ENCODE data around the gene ZBTB16. TPM values are rescaled to one million over a fixed set of nuclear protein-coding genes. Genes with fewer than 3 reads are reported as not detected.

ZBTB16 gene
- total and polyA plus RNA-seq, 8 donors: 3.4 to 55.6 (median 9.5) TPM

GRCh38 chr11:114065094-114065493 is 5.6 kb downstream of the ZBTB16 start:
- intact Hi-C loops (cut with DNase I): loop anchor here in 1 of 2 donors (10.0 kb wide), 1 partner anchor 100 kb away; no protein-coding TSS in a partner anchor

DNA sequence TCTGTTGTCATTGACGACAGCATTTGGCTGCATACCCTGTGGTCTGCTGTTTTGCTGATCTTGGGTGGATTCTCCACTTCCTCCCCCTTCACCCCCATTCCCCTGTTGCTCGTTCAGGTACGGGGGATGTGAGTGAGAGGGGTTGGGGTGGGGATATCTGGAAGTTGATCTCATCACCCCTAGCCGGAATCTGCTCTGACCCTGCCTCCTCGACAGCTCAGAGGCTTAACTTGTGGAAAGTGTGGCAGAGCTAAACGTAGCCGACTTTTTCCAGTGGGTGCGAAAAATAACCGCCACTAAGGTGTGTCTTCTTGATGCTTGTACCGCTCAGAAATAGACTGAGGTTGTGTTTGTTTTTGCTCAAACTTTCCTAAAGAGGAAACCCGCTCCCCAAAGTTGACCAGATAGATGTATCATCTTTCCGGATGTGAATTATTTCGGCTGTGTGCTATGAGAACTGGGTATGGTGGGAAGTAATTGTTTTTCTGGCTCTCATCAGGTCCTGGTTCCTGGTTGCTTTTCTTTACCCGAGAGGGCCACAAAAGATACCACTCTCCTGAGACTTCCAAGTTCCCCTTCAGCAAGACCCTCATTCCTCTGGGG is 6.6 kb downstream of the ZBTB16 start:
- Histone ChIP-seq H3K9me3 (no peaks in the 10 kb centered on the region), H3K4me3 (no peak overlapping the region), H3K27me3 (no peaks in the 10 kb centered on the region), H3K27ac (no peak overlapping the region), H3K4me1 (peaks cover 26 to 93% of the 10 kb centered on the region in 2 donors), H3K36me3 (peaks cover 0 to 69% of the 10 kb centered on the region in 2 donors)
- intact Hi-C loops (cut with DNase I): loop anchor here in 1 of 2 donors (10.0 kb wide), 1 partner anchor 99 kb away; no protein-coding TSS in a partner anchor
- ATAC-seq (no peak), DNase-seq (no peak)
- no peak for TF ChIP-seq CTCF (IDR thresholded peaks at IDR 0.05)

More at GRCh38 chr11:114065094-114065493, 5.6 kb downstream of the ZBTB16 start:
- peaks cover 0 to under 1% of the 10 kb centered on the region in 2 donors for H3K27me3 ChIP-seq
- H3K4me1 ChIP-seq: peaks cover 19 to 85% of the 10 kb centered on the region in 2 donors
- H3K4me3 ChIP-seq: peak overlapping the region in 1 of 2 donors; percentile 13
- H3K36me3 ChIP-seq: peaks cover 0 to 63% of the 10 kb centered on the region in 2 donors
- ATAC-seq (no peak), DNase-seq (no peak)
- H3K9me3 ChIP-seq: no peaks in the 10 kb centered on the region
- no peak for TF ChIP-seq CTCF (IDR thresholded peaks at IDR 0.05)
- no peak overlapping the region for H3K27ac ChIP-seq

GRCh38 chr11:114068327-114068726 is 8.8 kb downstream of the ZBTB16 start:
- H3K36me3 ChIP-seq: peaks cover 0 to 67% of the 10 kb centered on the region in 2 donors
- no peak for TF ChIP-seq CTCF (IDR thresholded peaks at IDR 0.05)
- H3K9me3 ChIP-seq: no peaks in the 10 kb centered on the region
- no peak overlapping the region for H3K27ac ChIP-seq
- no peaks in the 10 kb centered on the region for H3K27me3 ChIP-seq
- ATAC-seq (no peak), DNase-seq (no peak)
- intact Hi-C loops (cut with DNase I): loop anchor here in 1 of 2 donors (10.0 kb wide), 1 partner anchor 96 kb away; no protein-coding TSS in a partner anchor
- peaks cover 35 to 93% of the 10 kb centered on the region in 2 donors for H3K4me1 ChIP-seq
- no peak overlapping the region for H3K4me3 ChIP-seq

DNA sequence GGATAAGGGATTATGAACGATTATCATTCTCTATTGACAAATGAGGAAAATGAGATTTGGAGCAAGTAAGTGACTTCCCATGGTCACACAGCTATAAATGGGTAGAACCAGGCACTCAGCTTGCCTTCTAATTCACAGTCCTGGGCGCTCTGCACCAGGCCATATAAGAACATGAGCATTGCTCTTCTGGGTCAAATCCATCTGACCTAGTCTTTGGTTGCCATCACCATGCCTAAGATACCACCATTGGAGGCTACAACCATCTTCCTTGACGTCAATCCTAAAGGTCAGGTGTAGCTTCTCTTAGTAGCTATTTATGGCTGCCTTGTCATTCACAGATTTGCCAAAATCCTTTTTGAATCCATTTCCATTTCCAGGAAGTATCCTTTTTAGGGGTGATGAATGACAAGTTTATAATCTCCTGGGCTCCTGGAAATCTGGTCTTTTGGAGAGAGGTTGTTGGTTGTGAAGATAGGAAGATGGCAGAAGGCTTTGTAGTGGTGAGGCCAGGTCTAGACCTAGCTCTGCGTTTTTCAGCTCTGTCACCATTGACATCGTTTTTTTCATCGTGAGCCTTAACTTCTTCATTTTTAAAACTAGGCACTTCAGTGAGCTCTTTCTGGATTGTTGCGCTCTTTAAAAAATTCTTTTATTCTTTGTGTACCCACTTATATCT is 11.1 kb downstream of the ZBTB16 start:
- Histone ChIP-seq H3K9me3 (no peaks in the 10 kb centered on the region), H3K4me3 (no peak overlapping the region), H3K27me3 (no peaks in the 10 kb centered on the region), H3K36me3 (peaks cover 0 to 50% of the 10 kb centered on the region in 2 donors), H3K27ac (no peak overlapping the region), H3K4me1 (peaks cover 31 to 93% of the 10 kb centered on the region in 2 donors)
- ATAC-seq: no peak
- intact Hi-C loops (cut with DNase I): no loop called here
- no peak for TF ChIP-seq CTCF (IDR thresholded peaks at IDR 0.05)
- DNase-seq: no peak

Data from left lung (tissue), 10 donors.